Prostate gland (tissue), 2 donors: ENCODE data around the gene SERTAD4.

Experiments
- POLR2A ChIP-seq: fragments of 450-650 bp; IDR thresholded peaks from one replicate; pipeline ENCODE4 v1.6.1; 2016; ENCODE audit warnings: antibody characterized with exemption, mild to moderate bottlenecking
- TF ChIP-seq, protein P1 (sequence below), 4 experiments: fragments of 200-600 bp in 2 of 4; fragments of 450-650 bp in 2 of 4; sonication (generic) in 2 of 4; IDR thresholded peaks; 1 replicate in 3 of 4; 2 replicates in 1 of 4; pipeline ENCODE4 v1.5.1; 2016 to 2019; ENCODE audit warnings: antibody characterized with exemption in 4 of 4, mild to moderate bottlenecking in 2 of 4, moderate library complexity in 2 of 4

DNA sequence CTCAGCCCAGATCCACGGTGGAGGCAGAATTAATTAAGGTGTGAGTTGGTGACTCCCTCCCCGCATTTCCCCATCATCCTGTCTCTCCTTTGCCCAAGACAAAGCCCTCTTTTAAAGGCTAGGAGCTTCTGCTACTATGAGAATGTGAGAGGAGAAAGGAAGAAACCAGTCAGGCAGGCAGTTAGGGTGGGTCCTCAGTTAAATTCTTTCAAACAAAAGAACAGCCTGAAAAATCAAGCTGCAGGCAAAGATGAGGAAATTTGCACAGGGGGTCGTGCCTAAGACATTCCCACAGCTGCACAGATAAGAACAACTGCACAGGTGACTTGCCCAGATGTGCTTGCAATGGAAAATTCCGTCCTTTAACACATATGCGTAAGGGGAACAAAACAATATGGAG lies 47.6 kb downstream of the SERTAD4 start:
- TF ChIP-seq, protein P1, sequence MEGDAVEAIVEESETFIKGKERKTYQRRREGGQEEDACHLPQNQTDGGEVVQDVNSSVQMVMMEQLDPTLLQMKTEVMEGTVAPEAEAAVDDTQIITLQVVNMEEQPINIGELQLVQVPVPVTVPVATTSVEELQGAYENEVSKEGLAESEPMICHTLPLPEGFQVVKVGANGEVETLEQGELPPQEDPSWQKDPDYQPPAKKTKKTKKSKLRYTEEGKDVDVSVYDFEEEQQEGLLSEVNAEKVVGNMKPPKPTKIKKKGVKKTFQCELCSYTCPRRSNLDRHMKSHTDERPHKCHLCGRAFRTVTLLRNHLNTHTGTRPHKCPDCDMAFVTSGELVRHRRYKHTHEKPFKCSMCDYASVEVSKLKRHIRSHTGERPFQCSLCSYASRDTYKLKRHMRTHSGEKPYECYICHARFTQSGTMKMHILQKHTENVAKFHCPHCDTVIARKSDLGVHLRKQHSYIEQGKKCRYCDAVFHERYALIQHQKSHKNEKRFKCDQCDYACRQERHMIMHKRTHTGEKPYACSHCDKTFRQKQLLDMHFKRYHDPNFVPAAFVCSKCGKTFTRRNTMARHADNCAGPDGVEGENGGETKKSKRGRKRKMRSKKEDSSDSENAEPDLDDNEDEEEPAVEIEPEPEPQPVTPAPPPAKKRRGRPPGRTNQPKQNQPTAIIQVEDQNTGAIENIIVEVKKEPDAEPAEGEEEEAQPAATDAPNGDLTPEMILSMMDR (IDR thresholded peaks at IDR 0.05): no peak
- no peak for TF ChIP-seq POLR2A
